PFSK-1 (cell line): ENCODE measurements around the gene OSBPL2.

Experiments used
- FOXP2 ChIP-seq: optimal IDR thresholded peaks from 2 replicates; pipeline ENCODE3; 2011; ENCODE audit warnings: borderline replicate concordance, control low read depth, inconsistent platforms; ENCODE audit not compliant: insufficient read depth; ENCODE audit errors: extremely low read length, extremely low read depth
- POLR2AphosphoS5 ChIP-seq: IDR thresholded peaks from 2 replicates; pipeline ENCODE4 v1.6.1; 2012; ENCODE audit warnings: low read depth, mild to moderate bottlenecking, control low read depth, low read length, moderate library complexity
- SIN3A ChIP-seq: IDR thresholded peaks from 2 replicates; pipeline ENCODE4 v1.6.1; 2012; ENCODE audit warnings: mild to moderate bottlenecking, low read length, moderate library complexity, borderline replicate concordance; ENCODE audit not compliant: insufficient read depth
- TAF1 ChIP-seq: IDR thresholded peaks from 2 replicates; pipeline ENCODE4 v1.6.1; 2012; ENCODE audit warnings: low read length, control low read depth, borderline replicate concordance; ENCODE audit not compliant: insufficient read depth
- TF ChIP-seq, protein P1 (sequence below), 2 experiments: IDR thresholded peaks; 2 replicates each; pipeline versions ENCODE4 v1.6.1 to v1.8.0; 2011 to 2012; ENCODE audit warnings: low read depth in 2 of 2, low read length in 2 of 2, control low read depth in 1 of 2, inconsistent platforms in 1 of 2, mild to moderate bottlenecking in 1 of 2, moderate library complexity in 1 of 2; ENCODE audit not compliant: insufficient read depth in 1 of 2

The OSBPL2 gene

DNA sequence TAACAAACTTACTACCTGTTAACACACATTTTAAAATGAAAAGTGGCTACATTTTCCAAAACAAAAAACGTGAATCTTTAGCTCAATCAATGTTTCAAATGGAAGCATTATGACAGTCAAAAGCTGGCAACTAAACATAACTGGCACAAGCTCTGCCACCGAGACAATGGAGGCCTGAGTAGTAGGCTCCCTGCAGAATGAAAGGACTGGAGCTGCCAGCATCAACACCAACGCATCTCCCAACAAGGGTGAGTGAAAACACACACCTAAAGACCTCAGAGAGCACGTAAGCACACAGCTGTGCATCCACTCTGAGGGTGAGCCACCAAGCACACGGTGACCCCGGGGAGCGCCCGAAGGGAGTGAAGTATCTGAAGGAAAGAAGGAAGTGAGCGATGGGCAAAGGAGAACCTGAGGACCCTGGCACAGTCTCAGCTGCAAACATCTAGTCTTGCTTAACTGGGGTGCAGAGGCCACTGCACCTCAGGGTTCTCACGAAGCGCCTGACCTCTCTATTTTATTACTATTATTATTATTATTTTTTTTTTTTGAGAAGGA is 62.9 kb downstream of the OSBPL2 start:
- TF ChIP-seq, protein P1, sequence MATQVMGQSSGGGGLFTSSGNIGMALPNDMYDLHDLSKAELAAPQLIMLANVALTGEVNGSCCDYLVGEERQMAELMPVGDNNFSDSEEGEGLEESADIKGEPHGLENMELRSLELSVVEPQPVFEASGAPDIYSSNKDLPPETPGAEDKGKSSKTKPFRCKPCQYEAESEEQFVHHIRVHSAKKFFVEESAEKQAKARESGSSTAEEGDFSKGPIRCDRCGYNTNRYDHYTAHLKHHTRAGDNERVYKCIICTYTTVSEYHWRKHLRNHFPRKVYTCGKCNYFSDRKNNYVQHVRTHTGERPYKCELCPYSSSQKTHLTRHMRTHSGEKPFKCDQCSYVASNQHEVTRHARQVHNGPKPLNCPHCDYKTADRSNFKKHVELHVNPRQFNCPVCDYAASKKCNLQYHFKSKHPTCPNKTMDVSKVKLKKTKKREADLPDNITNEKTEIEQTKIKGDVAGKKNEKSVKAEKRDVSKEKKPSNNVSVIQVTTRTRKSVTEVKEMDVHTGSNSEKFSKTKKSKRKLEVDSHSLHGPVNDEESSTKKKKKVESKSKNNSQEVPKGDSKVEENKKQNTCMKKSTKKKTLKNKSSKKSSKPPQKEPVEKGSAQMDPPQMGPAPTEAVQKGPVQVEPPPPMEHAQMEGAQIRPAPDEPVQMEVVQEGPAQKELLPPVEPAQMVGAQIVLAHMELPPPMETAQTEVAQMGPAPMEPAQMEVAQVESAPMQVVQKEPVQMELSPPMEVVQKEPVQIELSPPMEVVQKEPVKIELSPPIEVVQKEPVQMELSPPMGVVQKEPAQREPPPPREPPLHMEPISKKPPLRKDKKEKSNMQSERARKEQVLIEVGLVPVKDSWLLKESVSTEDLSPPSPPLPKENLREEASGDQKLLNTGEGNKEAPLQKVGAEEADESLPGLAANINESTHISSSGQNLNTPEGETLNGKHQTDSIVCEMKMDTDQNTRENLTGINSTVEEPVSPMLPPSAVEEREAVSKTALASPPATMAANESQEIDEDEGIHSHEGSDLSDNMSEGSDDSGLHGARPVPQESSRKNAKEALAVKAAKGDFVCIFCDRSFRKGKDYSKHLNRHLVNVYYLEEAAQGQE (IDR thresholded peaks at IDR 0.05; ENCODE audit: insufficient read depth in 1 of 2, low read depth in 2 of 2, low read length in 2 of 2) = no peak
- no peak for TF ChIP-seq TAF1
- TF ChIP-seq SIN3A = no peak

DNA sequence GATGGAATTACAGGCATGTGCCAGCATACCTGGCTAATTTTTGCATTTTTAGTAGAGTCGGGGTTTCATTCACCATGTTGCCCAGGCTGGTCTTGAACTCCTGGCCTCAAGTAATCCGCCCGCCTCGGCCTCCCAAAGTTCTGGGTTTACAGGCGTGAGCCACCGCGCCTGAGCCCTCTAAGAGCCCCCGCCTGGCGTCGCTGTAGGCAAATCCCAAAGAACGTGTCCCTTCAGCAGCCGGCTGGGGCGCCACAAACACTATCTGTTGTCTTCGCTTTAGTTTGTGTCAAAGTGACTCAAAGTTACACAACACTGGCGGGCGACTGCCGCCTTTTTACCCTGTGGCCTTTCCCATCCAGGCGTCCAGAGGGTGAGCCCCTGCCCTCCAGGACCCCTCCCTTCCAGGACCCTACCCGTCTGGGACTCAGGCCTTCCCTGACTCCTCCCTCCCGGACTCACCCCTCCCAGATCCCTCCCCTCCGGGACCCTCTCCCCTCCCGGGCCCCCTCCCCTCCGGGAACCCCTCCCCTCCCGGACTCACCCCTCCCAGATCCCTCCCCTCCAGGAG is 63.5 kb downstream of the OSBPL2 start:
- TF ChIP-seq POLR2AphosphoS5 (no peak), FOXP2 (no peak), SIN3A (0 out of 2 replicates have a peak, but pooled peaks have one; percentile 57), TAF1 (no peak)

DNA sequence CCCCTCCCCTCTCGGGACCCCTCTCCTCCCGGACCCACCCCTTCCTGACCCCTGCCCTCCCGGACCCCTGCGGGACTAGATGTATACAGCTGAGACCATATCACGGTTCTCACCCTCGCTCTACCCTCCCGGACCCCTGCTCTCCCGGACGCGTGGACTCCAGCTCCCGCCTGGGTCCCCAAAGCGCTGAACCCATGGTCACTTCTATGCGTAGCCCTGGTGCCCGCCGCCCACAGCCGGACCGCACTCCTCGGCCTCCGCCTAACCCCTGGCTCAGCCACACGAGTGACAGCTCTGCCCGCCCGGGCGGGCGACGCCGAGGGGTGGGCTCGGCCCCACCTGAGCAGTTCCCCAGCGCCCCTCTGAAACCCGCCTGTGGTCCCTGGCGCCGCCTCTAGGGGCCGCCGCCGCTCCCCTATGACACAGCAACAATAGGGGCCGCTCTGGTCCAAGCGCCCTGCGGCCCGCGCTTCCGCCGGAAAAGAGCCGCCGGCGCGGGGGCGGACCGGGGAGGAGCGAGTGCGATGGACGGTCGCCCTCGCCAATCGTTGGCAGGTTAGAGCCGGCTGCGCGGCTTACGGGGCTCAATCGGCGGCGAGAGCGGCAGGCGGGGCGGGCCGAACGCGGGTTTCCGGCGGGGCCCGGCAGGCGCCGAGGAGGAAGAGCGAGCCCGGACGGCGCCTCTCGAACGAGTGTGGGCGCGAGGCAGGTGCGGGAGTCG is 64.2 kb downstream of the OSBPL2 start, which contains the start of gene ADRM1:
TSS of gene ADRM1 (plus strand) at position 657 of the 721 bp plus-strand sequence. CDS start 572 bp downstream, outside the sequence.
- no peak; the same call in 1 of the 2 replicates for TF ChIP-seq SIN3A
- peak; percentile 64; the same call in 1 of the 2 replicates for TF ChIP-seq POLR2AphosphoS5
- TF ChIP-seq FOXP2 = peak; percentile 50
- TF ChIP-seq, protein P1 (IDR thresholded peaks at IDR 0.05; ENCODE audit: insufficient read depth in 1 of 2, low read depth in 2 of 2, low read length in 2 of 2) = no peak
- TF ChIP-seq TAF1 = peak; percentile 82

DNA sequence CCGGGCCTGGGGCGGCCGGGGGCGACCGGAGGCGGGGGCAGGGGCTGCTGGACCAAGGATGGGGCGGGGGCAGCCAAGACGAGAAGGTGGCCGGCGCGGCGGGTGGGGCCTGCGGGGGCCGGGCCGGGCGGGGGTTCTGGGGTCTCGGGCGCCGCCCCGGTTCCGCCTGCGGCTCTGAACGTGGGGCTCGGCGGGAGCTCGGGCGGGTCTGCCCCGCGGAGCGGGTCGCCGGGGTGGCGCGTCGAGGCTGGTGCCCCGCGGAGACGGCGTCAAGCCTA is 64.7 kb downstream of the OSBPL2 start:
- no peak for TF ChIP-seq SIN3A
- TF ChIP-seq FOXP2 = no peak
- TF ChIP-seq POLR2AphosphoS5 = no peak
- TF ChIP-seq, protein P1 (IDR thresholded peaks at IDR 0.05; ENCODE audit: insufficient read depth in 1 of 2, low read depth in 2 of 2, low read length in 2 of 2) = no peak

DNA sequence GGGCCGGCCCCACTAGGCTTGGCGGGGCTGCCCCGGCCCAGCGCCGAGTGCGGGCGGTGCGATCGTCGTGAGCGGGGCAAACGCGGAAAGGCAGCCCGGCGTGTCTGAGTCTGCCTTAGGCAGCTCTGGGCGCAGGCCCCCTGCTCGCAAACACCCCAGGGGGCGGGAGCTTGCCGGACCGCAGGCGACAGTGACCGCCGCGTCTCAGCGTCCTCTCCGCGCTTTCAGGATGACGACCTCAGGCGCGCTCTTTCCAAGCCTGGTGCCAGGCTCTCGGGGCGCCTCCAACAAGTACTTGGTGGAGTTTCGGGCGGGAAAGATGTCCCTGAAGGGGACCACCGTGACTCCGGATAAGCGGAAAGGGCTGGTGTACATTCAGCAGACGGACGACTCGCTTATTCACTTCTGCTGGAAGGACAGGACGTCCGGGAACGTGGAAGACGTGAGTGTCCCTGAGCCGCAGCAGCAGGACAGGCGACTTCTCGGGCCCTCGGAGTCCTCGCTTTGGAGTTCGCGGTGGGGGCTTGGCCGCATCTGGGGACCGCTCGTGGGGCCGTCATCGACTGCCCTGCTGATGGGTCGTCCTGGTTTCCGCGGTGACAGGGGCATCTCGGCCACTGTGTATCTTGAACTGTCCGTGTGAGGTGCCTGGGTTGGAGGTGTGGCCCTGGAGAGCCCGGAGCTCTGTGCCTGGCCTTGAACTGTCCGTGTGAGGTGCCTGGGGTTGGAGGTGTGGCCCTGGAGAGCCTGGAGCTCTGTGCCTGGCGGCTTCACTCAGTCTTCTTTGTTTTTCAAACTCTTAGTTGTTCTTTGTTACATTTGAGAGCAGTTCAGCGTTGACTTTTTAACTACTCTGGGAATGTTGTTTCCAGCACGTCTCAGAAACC is 65.3 kb downstream of the OSBPL2 start:
- TF ChIP-seq SIN3A = 0 out of 2 replicates have a peak, but pooled peaks have one; percentile 33
- TF ChIP-seq, protein P1 (IDR thresholded peaks at IDR 0.05; ENCODE audit: insufficient read depth in 1 of 2, low read depth in 2 of 2, low read length in 2 of 2) = no peak
